ENCODE measurements around the gene SPSB4.

DNA sequence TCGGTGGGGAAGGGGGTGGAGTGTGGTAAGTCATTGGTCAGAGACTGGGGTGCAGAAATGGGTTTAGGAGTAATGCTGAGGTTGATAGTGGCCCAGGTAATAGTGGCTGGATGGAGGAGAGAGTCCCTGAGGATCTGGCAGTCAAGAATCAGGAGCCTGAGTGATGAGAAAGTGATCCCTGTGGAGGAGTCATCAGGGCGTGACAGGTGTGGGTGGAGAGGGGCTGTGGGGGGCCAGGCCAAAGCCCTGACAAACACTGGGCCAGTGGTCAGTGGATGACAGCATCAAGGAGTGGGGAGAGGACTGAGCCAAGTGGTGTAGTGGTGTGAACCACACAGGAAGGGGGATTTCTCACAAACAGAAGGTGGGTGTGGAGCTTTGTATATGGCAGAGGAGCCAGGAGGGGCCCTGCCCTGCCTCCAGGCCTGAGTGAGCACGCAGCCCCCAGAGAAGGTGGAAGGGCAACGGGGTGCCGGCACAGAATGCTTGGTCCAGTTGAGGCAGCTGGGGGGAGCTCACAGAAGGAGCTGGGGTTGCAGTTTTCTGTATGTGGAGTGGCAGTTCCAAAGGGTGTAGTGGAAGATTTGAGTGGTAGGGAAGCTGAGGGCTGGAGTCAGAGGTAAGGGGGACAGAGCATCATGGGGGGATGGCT, 77.1 kb downstream of the SPSB4 start:
- no peak for TF ChIP-seq POLR2A (IDR thresholded peaks at IDR 0.05)
- TF ChIP-seq, protein P1, sequence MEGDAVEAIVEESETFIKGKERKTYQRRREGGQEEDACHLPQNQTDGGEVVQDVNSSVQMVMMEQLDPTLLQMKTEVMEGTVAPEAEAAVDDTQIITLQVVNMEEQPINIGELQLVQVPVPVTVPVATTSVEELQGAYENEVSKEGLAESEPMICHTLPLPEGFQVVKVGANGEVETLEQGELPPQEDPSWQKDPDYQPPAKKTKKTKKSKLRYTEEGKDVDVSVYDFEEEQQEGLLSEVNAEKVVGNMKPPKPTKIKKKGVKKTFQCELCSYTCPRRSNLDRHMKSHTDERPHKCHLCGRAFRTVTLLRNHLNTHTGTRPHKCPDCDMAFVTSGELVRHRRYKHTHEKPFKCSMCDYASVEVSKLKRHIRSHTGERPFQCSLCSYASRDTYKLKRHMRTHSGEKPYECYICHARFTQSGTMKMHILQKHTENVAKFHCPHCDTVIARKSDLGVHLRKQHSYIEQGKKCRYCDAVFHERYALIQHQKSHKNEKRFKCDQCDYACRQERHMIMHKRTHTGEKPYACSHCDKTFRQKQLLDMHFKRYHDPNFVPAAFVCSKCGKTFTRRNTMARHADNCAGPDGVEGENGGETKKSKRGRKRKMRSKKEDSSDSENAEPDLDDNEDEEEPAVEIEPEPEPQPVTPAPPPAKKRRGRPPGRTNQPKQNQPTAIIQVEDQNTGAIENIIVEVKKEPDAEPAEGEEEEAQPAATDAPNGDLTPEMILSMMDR (IDR thresholded peaks at IDR 0.05), result no peak

Data from body of pancreas (tissue), 4 donors.